ENCODE results near the gene GPR152. TPM values are rescaled to one million over a fixed set of nuclear protein-coding genes. Genes with fewer than 3 reads are reported as not detected.
"Not testable (repeated sequence)": the region's sequence is repeated elsewhere in the genome, so short reads cannot be mapped to it uniquely, and the experiment has no call there.

Gene GPR152
- total and polyA plus RNA-seq, 2 of the 8 experiments (the other 6 are each of a cell fraction or from before 2014, with no cell fraction given) = not detected

DNA sequence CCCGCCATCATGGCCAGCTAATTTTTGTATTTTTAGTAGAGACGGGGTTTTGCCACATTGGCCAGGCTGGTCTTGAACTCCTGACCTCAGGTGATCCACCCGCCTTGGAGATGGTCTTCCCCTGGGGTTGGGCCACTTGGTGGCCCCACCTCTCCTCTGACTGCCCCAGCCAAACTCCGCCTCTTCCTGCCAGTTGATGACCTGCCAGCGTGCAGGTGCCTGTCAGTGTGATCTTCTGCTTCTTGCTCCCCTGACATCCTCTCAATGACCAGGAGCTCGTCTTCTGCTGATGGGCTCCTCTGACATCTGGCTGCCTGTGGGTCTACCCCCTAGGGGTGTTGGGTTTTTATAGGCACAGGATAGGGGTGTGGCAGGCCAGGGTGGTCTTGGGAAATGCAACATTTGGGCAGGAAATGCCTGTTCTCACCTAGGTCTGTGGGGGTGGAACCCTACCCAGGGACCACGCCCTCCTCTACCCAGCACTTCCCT is 33.4 kb upstream of the GPR152 start:
- H3K14ac ChIP-seq (ENCODE audit: insufficient read length); H4K20me1 ChIP-seq (replicated peaks in 1 of 2; ENCODE audit: control insufficient read depth in 1 of 2, insufficient read depth in 2 of 2, low read length in 2 of 2); H3K9me3 ChIP-seq (ENCODE audit: insufficient read depth in 2 of 2, low read depth in 1 of 2, low read length in 1 of 2); H3K4me2 ChIP-seq (ENCODE audit: insufficient read depth in 1 of 2, low read depth in 2 of 2, low read length in 2 of 2); H3K4me3 ChIP-seq (ENCODE audit: extremely low read depth in 1 of 4, insufficient read depth in 2 of 4, low read depth in 3 of 4, low read length in 4 of 4); H3K18ac ChIP-seq (ENCODE audit: extremely low read depth, low read length); H2BK15ac ChIP-seq (ENCODE audit: low read length); H2BK120ac ChIP-seq (replicated peaks; ENCODE audit: low read depth, low read length); H4K91ac ChIP-seq (replicated peaks; ENCODE audit: insufficient read length, low read length); H2AFZ ChIP-seq (ENCODE audit: low read length); H2BK5ac ChIP-seq (ENCODE audit: low read depth, low read length); H3K56ac ChIP-seq (replicated peaks; ENCODE audit: insufficient read length, low read depth, low read length); H3K79me2 ChIP-seq (ENCODE audit: control insufficient read depth in 1 of 2, insufficient read depth in 2 of 2, low read length in 2 of 2); H3K23ac ChIP-seq (ENCODE audit: insufficient read length); H3K79me1 ChIP-seq (ENCODE audit: low read depth, low read length); DNase-seq (ENCODE audit: low read depth in 1 of 2, low spot score in 2 of 2); H3K9ac ChIP-seq (replicated peaks in 1 of 4; ENCODE audit: extremely low read depth in 1 of 4, low read depth in 3 of 4, low read length in 3 of 4); H2BK12ac ChIP-seq (ENCODE audit: low read depth, low read length); H3K27me3 ChIP-seq (replicated peaks in 1 of 4; ENCODE audit: control insufficient read depth in 3 of 4, extremely low read depth in 1 of 4, insufficient read depth in 3 of 4, low read length in 3 of 4); H4K5ac ChIP-seq (ENCODE audit: insufficient read length, low read depth, low read length); H2BK20ac ChIP-seq (ENCODE audit: low read length); H3K36me3 ChIP-seq (ENCODE audit: control insufficient read depth in 2 of 4, insufficient read depth in 4 of 4, low read length in 3 of 4); H3K23me2 ChIP-seq (ENCODE audit: low read depth, low read length); H3K4ac ChIP-seq (replicated peaks; ENCODE audit: insufficient read length, low read depth, low read length); H4K8ac ChIP-seq (ENCODE audit: extremely low read depth, insufficient read depth, low read length); H3K4me1 ChIP-seq (replicated peaks in 1 of 4; ENCODE audit: control insufficient read depth in 3 of 4, insufficient read depth in 4 of 4, low read length in 3 of 4); FAIRE-seq; H2AK5ac ChIP-seq (ENCODE audit: low read depth, low read length); H3K27ac ChIP-seq (ENCODE audit: low read depth, low read length): not testable (repeated sequence)
- ChIA-PET POLR2A (ENCODE audit: partially characterized antibody) (interaction anchor here (1.0 to 1.2 kb wide), 4 partner anchors 16 to 22 kb away, joined by 3 to 4 read pairs (median 3); partner anchors contain the start of gene CDK2AP2), CTCF (ENCODE audit: partially characterized antibody) (interaction anchor here (1.2 to 1.4 kb wide), 2 partner anchors 8 to 106 kb away, joined by 3 read pairs; no protein-coding TSS in a partner anchor)
- WGBS, 2 experiments (ENCODE audit: extremely low coverage in 1 of 2, insufficient coverage in 1 of 2, insufficient read length in 1 of 2, insufficient replicate concordance in 2 of 2, low coverage in 1 of 2, low lambda C conversion rate in 2 of 2, missing lambda C conversion rate in 1 of 2) = 75% methylated on average over 4 of the region's 7 CpGs; no CpG with 5 or more reads in 1 of the 2 experiments

Data from H1 (cell line).